HepG2 (cell line): ENCODE measurements around the gene ADI1. TPM values are rescaled to one million over a fixed set of nuclear protein-coding genes. Genes with fewer than 3 reads are reported as not detected.
A peak's percentile ranks its signal among the peaks of the same experiment; 100 is the strongest.

Experiments
- ATAC-seq: fragments of 200-7000 bp; cut with Tn5 transposase; 3 replicates; pipeline ENCODE4 v1.9.1; 2020; ENCODE audit warnings: mild to moderate bottlenecking, moderate library complexity
- BruUV-seq: library from RNA; stranded (reverse); fragments of 400-500 nt; replicated peaks from 2 replicates; lab custom pipeline; 2021; lab: Mats Ljungman, UMichigan
- CTCF ChIA-PET: fragments of 300-600 bp; formaldehyde crosslinking; extraction: SDS; loops from one replicate; lab custom pipeline; 2021; ENCODE audit warnings: low total read pairs, inconsistent platforms, low intra/inter-chr PET ratio; lab: Yijun Ruan, JAX
- POLR2A ChIA-PET: fragments of 350-600 bp; sonication (Branson Sonifier 250); formaldehyde crosslinking; loops from one replicate; lab custom pipeline; 2020; ENCODE audit warnings: antibody characterized with exemption, inconsistent platforms; lab: Yijun Ruan, JAX
- DNase-seq: peaks from one replicate; pipeline ENCODE4 v3.0.0-alpha.2; 2015; ENCODE audit warnings: low spot score
- FAIRE-seq: peaks from 3 replicates; lab custom pipeline; 2011; peaks lifted over from hg19 to GRCh38; lab: Jason Lieb, UNC
- H2AFZ ChIP-seq: one replicate; pipeline ENCODE4 v1.6.1; 2011; ENCODE audit warnings: low read length, inconsistent platforms
- H3K27ac ChIP-seq: fragments of 300-600 bp; 3 replicates; pipeline ENCODE4 v1.8.0; 2011; ENCODE audit warnings: mixed run types, mild to moderate bottlenecking, mixed read lengths, low read length, inconsistent platforms; ENCODE audit not compliant: insufficient read depth; ENCODE audit errors: extremely low read length
- H3K27me3 ChIP-seq, 2 experiments: fragments of 200-600 bp in 1 of 2; 2 replicates in 1 of 2; 3 replicates in 1 of 2; pipeline versions ENCODE4 v1.6.0 to v1.8.0; 2011; ENCODE audit warnings: low read length in 2 of 2, mild to moderate bottlenecking in 2 of 2, moderate library complexity in 2 of 2, inconsistent platforms in 1 of 2; ENCODE audit not compliant: insufficient read depth in 2 of 2, control insufficient read depth in 1 of 2
- H3K36me3 ChIP-seq, 2 experiments: fragments of 200-600 bp in 1 of 2; replicated peaks in 1 of 2; 2 replicates in 1 of 2; 3 replicates in 1 of 2; pipeline versions ENCODE4 v1.5.1 to v1.8.0; 2011; ENCODE audit warnings: low read length in 2 of 2, inconsistent platforms in 1 of 2; ENCODE audit not compliant: insufficient read depth in 2 of 2, control insufficient read depth in 1 of 2
- H3K4me1 ChIP-seq: 2 replicates; pipeline ENCODE4 v1.5.1; 2012; ENCODE audit warnings: low read length, inconsistent platforms; ENCODE audit not compliant: insufficient read depth
- H3K4me2 ChIP-seq: 2 replicates; pipeline ENCODE4 v1.6.0; 2011; ENCODE audit warnings: low read depth, low read length, inconsistent platforms
- H3K4me3 ChIP-seq, 3 experiments: fragments of 200-600 bp in 1 of 3; sonication (generic), shearing (Covaris generic) in 1 of 3; replicated peaks in 1 of 3; 2 replicates each; pipeline ENCODE4 v1.5.1; 2011 to 2016; ENCODE audit warnings: low read length in 3 of 3, inconsistent platforms in 2 of 3, low read depth in 2 of 3, mild to moderate bottlenecking in 2 of 3, control low read depth in 1 of 3, mixed read lengths in 1 of 3; ENCODE audit not compliant: insufficient read depth in 1 of 3
- H3K79me2 ChIP-seq: one replicate; pipeline ENCODE4 v1.6.1; 2011; ENCODE audit warnings: low read length, inconsistent platforms; ENCODE audit not compliant: insufficient read depth
- H3K9ac ChIP-seq: 2 replicates; pipeline ENCODE4 v1.6.0; 2011; ENCODE audit warnings: mild to moderate bottlenecking, low read depth, low read length, inconsistent platforms; ENCODE audit not compliant: insufficient read depth
- H3K9me3 ChIP-seq: 2 replicates; pipeline ENCODE4 v1.5.1; 2012; ENCODE audit warnings: mild to moderate bottlenecking, low read length
- H4K20me1 ChIP-seq: 2 replicates; pipeline ENCODE4 v1.6.0; 2011; ENCODE audit warnings: inconsistent platforms, mild to moderate bottlenecking, low read length, moderate library complexity; ENCODE audit not compliant: insufficient read depth
- AGO2 ChIP-seq: fragments of 200-400 bp; formaldehyde crosslinking; optimal IDR thresholded peaks from 2 replicates; pipeline ENCODE3; 2017; ENCODE audit warnings: mild to moderate bottlenecking, low read depth, low read length, moderate library complexity
- IRF2 ChIP-seq: IDR thresholded peaks from 2 replicates; pipeline ENCODE4 v1.6.1; 2018; ENCODE audit warnings: missing genetic modification reagents, missing compliant biosample characterization
- ZNF230 ChIP-seq: sonication (generic); formaldehyde crosslinking; IDR thresholded peaks from 2 replicates; pipeline ENCODE4 v1.4.0; 2020; ENCODE audit warnings: mild to moderate bottlenecking, missing genetic modification reagents
- ZNF513 ChIP-seq: sonication (generic); formaldehyde crosslinking; conservative IDR thresholded peaks from 2 replicates; pipeline ENCODE4 v1.5.0; 2020; ENCODE audit warnings: missing genetic modification reagents
- ZNF7 ChIP-seq: IDR thresholded peaks from 2 replicates; pipeline ENCODE4 v1.6.1; 2016; ENCODE audit warnings: missing biosample characterization, missing genetic modification reagents
- whole genome bisulfite sequencing: methylation state at CpG from one replicate; pipeline ENCODE4 v1.1.6; 2017; ENCODE audit warnings: low lambda C conversion rate; 5-methylcytosine and 5-hydroxymethylcytosine counted together
- in situ Hi-C: cut with HindIII; loops from 2 replicates; pipeline ENCODE4 v1.10.0; 2017; ENCODE audit warnings: low pct_unique_long_range_greater_than_20kb; ENCODE audit not compliant: extremely low pct_ligation_motif_present
- intact Hi-C: fragments of 100-400 bp; cut with micrococcal nuclease; formaldehyde crosslinking; loops from one replicate; pipeline ENCODE4 v1.10.0; 2022; ENCODE audit not compliant: unreplicated experiment
- polyA plus RNA-seq, 8 experiments: library from polyadenylated mRNA; depleted of rRNA in 3 of 8; stranded (reverse) in 7 of 8; unstranded in 1 of 8; fragments of >200 nt; fragmentation: Illumina TruSeq in 4 of 8; extraction: Trizol in 4 of 8; gene quantifications; 2 replicates each; pipeline versions ENCODE4 v1.2.1 to v1.2.3, GENCODE V29; 2011 to 2016; ENCODE audit warnings: low read depth in 4 of 8, missing spikeins in 1 of 8, mixed read lengths in 1 of 8; ENCODE audit not compliant: insufficient read depth in 1 of 8
- total RNA-seq, 5 experiments: library from RNA; depleted of rRNA; stranded (reverse); fragments of >200 nt; fragmentation: Illumina TruSeq; extraction: Trizol; gene quantifications; 2 replicates each; pipeline ENCODE4 v1.2.3, GENCODE V29; 2016; ENCODE audit warnings: low read depth in 1 of 5
- TF ChIP-seq, protein P1 (sequence below): sonication (generic); formaldehyde crosslinking; IDR thresholded peaks from 2 replicates; pipeline ENCODE4 v1.4.0; 2020; ENCODE audit warnings: missing genetic modification reagents
- TF ChIP-seq, protein P2 (sequence below): sonication (generic); formaldehyde crosslinking; IDR thresholded peaks from 2 replicates; pipeline ENCODE4 v1.5.1; 2020; ENCODE audit warnings: mild to moderate bottlenecking, missing genetic modification reagents, moderate library complexity
- TF ChIP-seq, protein P3 (sequence below): sonication (generic); formaldehyde crosslinking; IDR thresholded peaks from 2 replicates; pipeline ENCODE4 v1.8.0; 2022; ENCODE audit warnings: missing genetic modification reagents, mild to moderate bottlenecking, inconsistent platforms, borderline replicate concordance

Gene ADI1
- total and polyA plus RNA-seq, 2 of the 13 experiments (the other 11 are each of a cell fraction or from before 2014, with no cell fraction given), result 28.7 to 123 TPM

DNA sequence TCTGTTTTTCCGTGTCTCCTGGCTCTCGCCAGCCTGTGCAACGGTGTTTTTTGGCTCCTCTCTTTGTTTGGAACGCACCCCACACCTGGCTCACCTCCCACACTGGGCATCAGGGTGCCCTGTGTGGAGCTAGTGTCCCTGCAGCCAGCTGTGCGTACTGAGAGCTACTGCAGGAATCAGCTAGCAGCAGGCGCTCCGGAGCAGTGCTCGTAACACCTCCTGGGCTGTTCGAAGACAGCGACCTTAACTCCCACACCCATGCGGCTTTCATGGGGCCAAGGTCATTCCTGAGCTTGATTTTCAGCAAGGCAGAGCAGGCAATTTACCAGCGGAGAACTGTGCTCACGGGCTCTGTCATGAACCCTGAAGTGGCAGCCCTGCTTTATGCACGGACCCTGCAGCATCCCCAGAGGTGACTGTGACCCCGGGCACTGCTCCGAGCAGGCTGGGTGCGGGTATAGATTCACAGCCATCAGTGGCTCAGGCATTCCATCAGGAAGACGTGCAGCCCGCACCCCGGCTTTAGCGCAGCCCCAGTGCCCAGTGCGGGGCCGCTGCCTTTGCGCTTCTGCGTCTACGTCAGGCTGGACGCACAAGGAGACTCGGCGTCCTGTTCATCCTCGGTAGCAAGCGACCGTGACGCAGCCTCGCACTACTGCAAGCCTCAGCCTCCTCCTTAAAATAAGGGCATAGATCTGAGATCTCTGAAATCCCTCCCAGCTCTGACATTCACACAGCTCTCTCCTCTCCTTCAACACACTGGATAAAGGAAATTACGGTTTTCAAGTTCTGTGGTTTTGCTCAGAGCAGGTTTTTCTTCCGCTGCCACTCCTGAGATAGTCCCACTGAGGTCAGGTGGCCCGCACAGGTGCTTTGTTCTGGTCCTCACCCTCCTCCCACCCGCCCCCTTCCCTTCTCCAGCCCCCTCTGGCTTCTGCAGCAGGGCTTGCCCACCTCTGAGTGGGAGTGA is 58.2 kb downstream of the ADI1 start:
- Histone ChIP-seq H4K20me1 (no peaks in the 10 kb centered on the region), H3K27me3 (no peaks in the 10 kb centered on the region), H3K36me3 (peaks cover 11 to 28% of the 10 kb centered on the region in 2 experiments), H3K9ac (no peak overlapping the region), H2AFZ (no peak overlapping the region), H3K9me3 (no peaks in the 10 kb centered on the region), H3K4me1 (peaks cover 30% of the 10 kb centered on the region), H3K4me2 (no peak overlapping the region), H3K4me3 (no peak overlapping the region), H3K79me2 (no peaks in the 10 kb centered on the region), H3K27ac (no peak overlapping the region)
- in situ Hi-C loops, result no loop called here
- BruUV-seq, result no TSS peak
- TF ChIP-seq ZNF513 (CRISPR knock-in tag) (no peak), ZNF230 (CRISPR knock-in tag) (no peak), IRF2 (CRISPR knock-in tag) (no peak), AGO2 (peak; percentile 78), ZNF7 (CRISPR knock-in tag) (no peak)
- TF ChIP-seq, protein P1, sequence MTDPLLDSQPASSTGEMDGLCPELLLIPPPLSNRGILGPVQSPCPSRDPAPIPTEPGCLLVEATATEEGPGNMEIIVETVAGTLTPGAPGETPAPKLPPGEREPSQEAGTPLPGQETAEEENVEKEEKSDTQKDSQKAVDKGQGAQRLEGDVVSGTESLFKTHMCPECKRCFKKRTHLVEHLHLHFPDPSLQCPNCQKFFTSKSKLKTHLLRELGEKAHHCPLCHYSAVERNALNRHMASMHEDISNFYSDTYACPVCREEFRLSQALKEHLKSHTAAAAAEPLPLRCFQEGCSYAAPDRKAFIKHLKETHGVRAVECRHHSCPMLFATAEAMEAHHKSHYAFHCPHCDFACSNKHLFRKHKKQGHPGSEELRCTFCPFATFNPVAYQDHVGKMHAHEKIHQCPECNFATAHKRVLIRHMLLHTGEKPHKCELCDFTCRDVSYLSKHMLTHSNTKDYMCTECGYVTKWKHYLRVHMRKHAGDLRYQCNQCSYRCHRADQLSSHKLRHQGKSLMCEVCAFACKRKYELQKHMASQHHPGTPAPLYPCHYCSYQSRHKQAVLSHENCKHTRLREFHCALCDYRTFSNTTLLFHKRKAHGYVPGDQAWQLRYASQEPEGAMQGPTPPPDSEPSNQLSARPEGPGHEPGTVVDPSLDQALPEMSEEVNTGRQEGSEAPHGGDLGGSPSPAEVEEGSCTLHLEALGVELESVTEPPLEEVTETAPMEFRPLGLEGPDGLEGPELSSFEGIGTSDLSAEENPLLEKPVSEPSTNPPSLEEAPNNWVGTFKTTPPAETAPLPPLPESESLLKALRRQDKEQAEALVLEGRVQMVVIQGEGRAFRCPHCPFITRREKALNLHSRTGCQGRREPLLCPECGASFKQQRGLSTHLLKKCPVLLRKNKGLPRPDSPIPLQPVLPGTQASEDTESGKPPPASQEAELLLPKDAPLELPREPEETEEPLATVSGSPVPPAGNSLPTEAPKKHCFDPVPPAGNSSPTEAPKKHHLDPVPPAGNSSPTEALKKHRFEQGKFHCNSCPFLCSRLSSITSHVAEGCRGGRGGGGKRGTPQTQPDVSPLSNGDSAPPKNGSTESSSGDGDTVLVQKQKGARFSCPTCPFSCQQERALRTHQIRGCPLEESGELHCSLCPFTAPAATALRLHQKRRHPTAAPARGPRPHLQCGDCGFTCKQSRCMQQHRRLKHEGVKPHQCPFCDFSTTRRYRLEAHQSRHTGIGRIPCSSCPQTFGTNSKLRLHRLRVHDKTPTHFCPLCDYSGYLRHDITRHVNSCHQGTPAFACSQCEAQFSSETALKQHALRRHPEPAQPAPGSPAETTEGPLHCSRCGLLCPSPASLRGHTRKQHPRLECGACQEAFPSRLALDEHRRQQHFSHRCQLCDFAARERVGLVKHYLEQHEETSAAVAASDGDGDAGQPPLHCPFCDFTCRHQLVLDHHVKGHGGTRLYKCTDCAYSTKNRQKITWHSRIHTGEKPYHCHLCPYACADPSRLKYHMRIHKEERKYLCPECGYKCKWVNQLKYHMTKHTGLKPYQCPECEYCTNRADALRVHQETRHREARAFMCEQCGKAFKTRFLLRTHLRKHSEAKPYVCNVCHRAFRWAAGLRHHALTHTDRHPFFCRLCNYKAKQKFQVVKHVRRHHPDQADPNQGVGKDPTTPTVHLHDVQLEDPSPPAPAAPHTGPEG (CRISPR knock-in tag), result no peak
- TF ChIP-seq, protein P2, sequence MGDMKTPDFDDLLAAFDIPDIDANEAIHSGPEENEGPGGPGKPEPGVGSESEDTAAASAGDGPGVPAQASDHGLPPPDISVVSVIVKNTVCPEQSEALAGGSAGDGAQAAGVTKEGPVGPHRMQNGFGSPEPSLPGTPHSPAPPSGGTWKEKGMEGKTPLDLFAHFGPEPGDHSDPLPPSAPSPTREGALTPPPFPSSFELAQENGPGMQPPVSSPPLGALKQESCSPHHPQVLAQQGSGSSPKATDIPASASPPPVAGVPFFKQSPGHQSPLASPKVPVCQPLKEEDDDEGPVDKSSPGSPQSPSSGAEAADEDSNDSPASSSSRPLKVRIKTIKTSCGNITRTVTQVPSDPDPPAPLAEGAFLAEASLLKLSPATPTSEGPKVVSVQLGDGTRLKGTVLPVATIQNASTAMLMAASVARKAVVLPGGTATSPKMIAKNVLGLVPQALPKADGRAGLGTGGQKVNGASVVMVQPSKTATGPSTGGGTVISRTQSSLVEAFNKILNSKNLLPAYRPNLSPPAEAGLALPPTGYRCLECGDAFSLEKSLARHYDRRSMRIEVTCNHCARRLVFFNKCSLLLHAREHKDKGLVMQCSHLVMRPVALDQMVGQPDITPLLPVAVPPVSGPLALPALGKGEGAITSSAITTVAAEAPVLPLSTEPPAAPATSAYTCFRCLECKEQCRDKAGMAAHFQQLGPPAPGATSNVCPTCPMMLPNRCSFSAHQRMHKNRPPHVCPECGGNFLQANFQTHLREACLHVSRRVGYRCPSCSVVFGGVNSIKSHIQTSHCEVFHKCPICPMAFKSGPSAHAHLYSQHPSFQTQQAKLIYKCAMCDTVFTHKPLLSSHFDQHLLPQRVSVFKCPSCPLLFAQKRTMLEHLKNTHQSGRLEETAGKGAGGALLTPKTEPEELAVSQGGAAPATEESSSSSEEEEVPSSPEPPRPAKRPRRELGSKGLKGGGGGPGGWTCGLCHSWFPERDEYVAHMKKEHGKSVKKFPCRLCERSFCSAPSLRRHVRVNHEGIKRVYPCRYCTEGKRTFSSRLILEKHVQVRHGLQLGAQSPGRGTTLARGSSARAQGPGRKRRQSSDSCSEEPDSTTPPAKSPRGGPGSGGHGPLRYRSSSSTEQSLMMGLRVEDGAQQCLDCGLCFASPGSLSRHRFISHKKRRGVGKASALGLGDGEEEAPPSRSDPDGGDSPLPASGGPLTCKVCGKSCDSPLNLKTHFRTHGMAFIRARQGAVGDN, result 0 out of 2 replicates have a peak, but pooled peaks have one; percentile 12
- TF ChIP-seq, protein P3, sequence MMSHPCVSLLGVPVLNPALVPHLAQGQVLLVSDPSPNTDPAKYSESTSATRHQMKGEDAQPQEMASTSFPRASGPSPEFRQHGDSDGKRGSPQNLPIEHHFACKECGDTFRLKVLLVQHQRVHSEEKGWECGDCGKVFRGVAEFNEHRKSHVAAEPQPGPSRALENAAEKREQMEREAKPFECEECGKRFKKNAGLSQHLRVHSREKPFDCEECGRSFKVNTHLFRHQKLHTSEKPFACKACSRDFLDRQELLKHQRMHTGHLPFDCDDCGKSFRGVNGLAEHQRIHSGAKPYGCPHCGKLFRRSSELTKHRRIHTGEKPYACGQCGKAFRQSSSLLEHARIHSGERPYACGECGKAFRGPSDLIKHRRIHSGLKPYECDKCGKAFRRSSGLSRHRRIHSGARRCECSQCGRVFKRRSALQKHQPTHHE, result no peak
- ChIA-PET CTCF (interaction anchor here (1.5 kb wide), 2 partner anchors 36 to 37 kb away, joined by 4 to 9 read pairs; no protein-coding TSS in a partner anchor), POLR2A (interaction anchor here (1.1 to 1.5 kb wide), 3 partner anchors 19 to 58 kb away, joined by 3 read pairs; no protein-coding TSS in a partner anchor)
- FAIRE-seq (no peak), ATAC-seq (no peak), DNase-seq (no peak)
- intact Hi-C loops, result no loop called here
- 96% methylated on average over 38 of the region's 38 CpGs for WGBS
